Upper lobe of left lung (tissue), 4 donors: ENCODE data around the gene ZNF273.

ENCODE experiments used
- POLR2A ChIP-seq, 4 donors: fragments of 450-650 bp; IDR thresholded peaks; one replicate each; pipeline ENCODE4 v1.5.1; 2016 to 2017; ENCODE audit warnings: antibody characterized with exemption in 4 of 4, mild to moderate bottlenecking in 2 of 4
- POLR2AphosphoS5 ChIP-seq, 2 donors: sonication (generic); formaldehyde crosslinking; IDR thresholded peaks; one replicate each; pipeline ENCODE4 v1.5.1; 2017; ENCODE audit warnings: antibody characterized with exemption in 2 of 2
- TF ChIP-seq, protein P1 (sequence below), 6 experiments: fragments of 450-650 bp in 4 of 6; fragments of 200-600 bp in 2 of 6; sonication (generic) in 2 of 6; IDR thresholded peaks; one replicate each; pipeline ENCODE4 v1.5.1; 2016 to 2019; ENCODE audit warnings: antibody characterized with exemption in 6 of 6

- TF ChIP-seq, protein P1, sequence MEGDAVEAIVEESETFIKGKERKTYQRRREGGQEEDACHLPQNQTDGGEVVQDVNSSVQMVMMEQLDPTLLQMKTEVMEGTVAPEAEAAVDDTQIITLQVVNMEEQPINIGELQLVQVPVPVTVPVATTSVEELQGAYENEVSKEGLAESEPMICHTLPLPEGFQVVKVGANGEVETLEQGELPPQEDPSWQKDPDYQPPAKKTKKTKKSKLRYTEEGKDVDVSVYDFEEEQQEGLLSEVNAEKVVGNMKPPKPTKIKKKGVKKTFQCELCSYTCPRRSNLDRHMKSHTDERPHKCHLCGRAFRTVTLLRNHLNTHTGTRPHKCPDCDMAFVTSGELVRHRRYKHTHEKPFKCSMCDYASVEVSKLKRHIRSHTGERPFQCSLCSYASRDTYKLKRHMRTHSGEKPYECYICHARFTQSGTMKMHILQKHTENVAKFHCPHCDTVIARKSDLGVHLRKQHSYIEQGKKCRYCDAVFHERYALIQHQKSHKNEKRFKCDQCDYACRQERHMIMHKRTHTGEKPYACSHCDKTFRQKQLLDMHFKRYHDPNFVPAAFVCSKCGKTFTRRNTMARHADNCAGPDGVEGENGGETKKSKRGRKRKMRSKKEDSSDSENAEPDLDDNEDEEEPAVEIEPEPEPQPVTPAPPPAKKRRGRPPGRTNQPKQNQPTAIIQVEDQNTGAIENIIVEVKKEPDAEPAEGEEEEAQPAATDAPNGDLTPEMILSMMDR (IDR thresholded peaks at IDR 0.05), result no peak
- TF ChIP-seq POLR2A (IDR thresholded peaks at IDR 0.05), result no peak
- no peak for TF ChIP-seq POLR2AphosphoS5 (IDR thresholded peaks at IDR 0.05)
Observed at GRCh38 chr7:64892116-64892515, 11.0 kb upstream of the ZNF273 start.
